Measurements from ENCODE around the gene PUM1. TPM values are rescaled to one million over a fixed set of nuclear protein-coding genes. Genes with fewer than 3 reads are reported as not detected.
"Not testable (repeated sequence)": the region's sequence is repeated elsewhere in the genome, so short reads cannot be mapped to it uniquely, and the experiment has no call there.

The PUM1 gene
- total RNA-seq, 1 experiment from 2014 or later: 27.4 TPM

GRCh38 chr1:30950053-30950452 is 115.5 kb downstream of the PUM1 start:
- no peak for DNase-seq (ENCODE audit: low read depth)
- in situ Hi-C loops (cut with HindIII; ENCODE audit: low pct_unique_long_range_greater_than_20kb, low sequenced_read_pairs): no loop called here

GRCh38 chr1:30949487-30949838 is 116.1 kb downstream of the PUM1 start:
- DNase-seq (ENCODE audit: low read depth); in situ Hi-C loops (cut with HindIII; ENCODE audit: low pct_unique_long_range_greater_than_20kb, low sequenced_read_pairs): not testable (repeated sequence)

GRCh38 chr1:30948813-30949486 is 116.6 kb downstream of the PUM1 start:
- DNase-seq (ENCODE audit: low read depth); in situ Hi-C loops (cut with HindIII; ENCODE audit: low pct_unique_long_range_greater_than_20kb, low sequenced_read_pairs): not testable (repeated sequence)

GRCh38 chr1:30948278-30948677 is 117.2 kb downstream of the PUM1 start:
- in situ Hi-C loops (cut with HindIII; ENCODE audit: low pct_unique_long_range_greater_than_20kb, low sequenced_read_pairs): no loop called here
- DNase-seq (ENCODE audit: low read depth): no peak

GRCh38 chr1:30947212-30947611 is 118.3 kb downstream of the PUM1 start:
- no peak for DNase-seq (ENCODE audit: low read depth)
- in situ Hi-C loops (cut with HindIII; ENCODE audit: low pct_unique_long_range_greater_than_20kb, low sequenced_read_pairs): no loop called here

GRCh38 chr1:30942326-30942963 is 123.1 kb downstream of the PUM1 start:
- in situ Hi-C loops (cut with HindIII; ENCODE audit: low pct_unique_long_range_greater_than_20kb, low sequenced_read_pairs): no loop called here

GRCh38 chr1:30940541-30940940 is 125.0 kb downstream of the PUM1 start:
- DNase-seq (ENCODE audit: low read depth): no peak
- in situ Hi-C loops (cut with HindIII; ENCODE audit: low pct_unique_long_range_greater_than_20kb, low sequenced_read_pairs): no loop called here

More at GRCh38 chr1:30942326-30942963, 123.1 kb downstream of the PUM1 start:
- no peak for DNase-seq (ENCODE audit: low read depth)

- no peak for DNase-seq (ENCODE audit: low read depth)
- in situ Hi-C loops (cut with HindIII; ENCODE audit: low pct_unique_long_range_greater_than_20kb, low sequenced_read_pairs): no loop called here
Measured at GRCh38 chr1:30936541-30937171, 128.9 kb downstream of the PUM1 start.

GRCh38 chr1:30935758-30936157 is 129.8 kb downstream of the PUM1 start:
- in situ Hi-C loops (cut with HindIII; ENCODE audit: low pct_unique_long_range_greater_than_20kb, low sequenced_read_pairs); DNase-seq (ENCODE audit: low read depth): not testable (repeated sequence)

GRCh38 chr1:30934613-30935012 is 130.9 kb downstream of the PUM1 start:
- no peak for DNase-seq (ENCODE audit: low read depth)
- in situ Hi-C loops (cut with HindIII; ENCODE audit: low pct_unique_long_range_greater_than_20kb, low sequenced_read_pairs): no loop called here

GRCh38 chr1:30933874-30934252 is 131.7 kb downstream of the PUM1 start:
- in situ Hi-C loops (cut with HindIII; ENCODE audit: low pct_unique_long_range_greater_than_20kb, low sequenced_read_pairs): no loop called here
- DNase-seq (ENCODE audit: low read depth): peak; percentile 39

GRCh38 chr1:30930631-30931173 is 134.8 kb downstream of the PUM1 start:
- DNase-seq (ENCODE audit: low read depth): no peak
- in situ Hi-C loops (cut with HindIII; ENCODE audit: low pct_unique_long_range_greater_than_20kb, low sequenced_read_pairs): no loop called here

GRCh38 chr1:30929944-30930525 is 135.5 kb downstream of the PUM1 start:
- no peak for DNase-seq (ENCODE audit: low read depth)
- in situ Hi-C loops (cut with HindIII; ENCODE audit: low pct_unique_long_range_greater_than_20kb, low sequenced_read_pairs): no loop called here

GRCh38 chr1:30929135-30929889 is 136.2 kb downstream of the PUM1 start:
- in situ Hi-C loops (cut with HindIII; ENCODE audit: low pct_unique_long_range_greater_than_20kb, low sequenced_read_pairs): no loop called here
- DNase-seq (ENCODE audit: low read depth): no peak

- in situ Hi-C loops (cut with HindIII; ENCODE audit: low pct_unique_long_range_greater_than_20kb, low sequenced_read_pairs): no loop called here
- no peak for DNase-seq (ENCODE audit: low read depth)
Measured at GRCh38 chr1:30928789-30929134, 136.8 kb downstream of the PUM1 start.

- in situ Hi-C loops (cut with HindIII; ENCODE audit: low pct_unique_long_range_greater_than_20kb, low sequenced_read_pairs): no loop called here
- DNase-seq (ENCODE audit: low read depth): no peak
Measured at GRCh38 chr1:30928171-30928570, 137.3 kb downstream of the PUM1 start.

GRCh38 chr1:30927448-30927847 is 138.1 kb downstream of the PUM1 start:
- in situ Hi-C loops (cut with HindIII; ENCODE audit: low pct_unique_long_range_greater_than_20kb, low sequenced_read_pairs): no loop called here
- DNase-seq (ENCODE audit: low read depth): no peak

- in situ Hi-C loops (cut with HindIII; ENCODE audit: low pct_unique_long_range_greater_than_20kb, low sequenced_read_pairs): loop anchor here (25.0 kb wide), 1 partner anchor 111 kb away; no protein-coding TSS in a partner anchor
- no peak for DNase-seq (ENCODE audit: low read depth)
Measured at GRCh38 chr1:30923597-30923996, 141.9 kb downstream of the PUM1 start.
